PC-3 (cell line): ENCODE measurements around the gene EFCAB9. TPM values are rescaled to one million over a fixed set of nuclear protein-coding genes. Genes with fewer than 3 reads are reported as not detected.

Experiments
- ATAC-seq: fragments of 200-7000 bp; cut with Tn5 transposase; 2 replicates; pipeline ENCODE4 v1.9.1; 2020; ENCODE audit warnings: mild to moderate bottlenecking, moderate library complexity
- BruUV-seq: library from RNA; stranded (reverse); fragments of 400-500 nt; replicated peaks from 2 replicates; lab custom pipeline; 2021; lab: Mats Ljungman, UMichigan
- CTCF ChIA-PET: fragments of 300-600 bp; sonication (Branson Sonifier 250); formaldehyde crosslinking; loops from one replicate; lab custom pipeline; 2022; ENCODE audit warnings: antibody characterized with exemption; lab: Charles Lee
- POLR2A ChIA-PET: fragments of 300-600 bp; sonication (Branson Sonifier 250); formaldehyde crosslinking; loops from one replicate; lab custom pipeline; 2022; ENCODE audit warnings: antibody characterized with exemption; ENCODE audit not compliant: unreplicated experiment; lab: Charles Lee
- DNase-seq: peaks from one replicate; pipeline ENCODE4 v3.0.0-alpha.2; 2015
- H2AFZ ChIP-seq: fragments of 300-600 bp; sonication (generic); 2 replicates; pipeline ENCODE4 v1.6.0; 2016; ENCODE audit warnings: antibody characterized with exemption, low read length
- H3F3A ChIP-seq: fragments of 300-600 bp; sonication (generic); one replicate; pipeline ENCODE4 v1.6.0; 2017; ENCODE audit warnings: antibody characterized with exemption, low read length, control low read depth, mild to moderate bottlenecking; ENCODE audit not compliant: unreplicated experiment
- H3K27ac ChIP-seq: fragments of 300-600 bp; sonication (generic); 2 replicates; pipeline ENCODE4 v1.5.1; 2016; ENCODE audit warnings: mild to moderate bottlenecking, low read length
- H3K27me3 ChIP-seq: fragments of 300-600 bp; sonication (generic); 2 replicates; pipeline ENCODE4 v1.6.1; 2016; ENCODE audit warnings: low read length, mixed read lengths
- H3K36me3 ChIP-seq: fragments of 300-600 bp; sonication (generic); 2 replicates; pipeline ENCODE4 v1.6.1; 2016; ENCODE audit warnings: low read depth, mixed run types, low read length, mixed read lengths
- H3K4me1 ChIP-seq: fragments of 300-600 bp; sonication (generic); 2 replicates; pipeline ENCODE4 v1.5.1; 2016; ENCODE audit warnings: low read length; ENCODE audit not compliant: insufficient read depth
- H3K4me2 ChIP-seq: fragments of 300-600 bp; sonication (generic); 2 replicates; pipeline ENCODE4 v1.6.0; 2016; ENCODE audit warnings: low read length
- H3K4me3 ChIP-seq: fragments of 300-600 bp; sonication (generic); 2 replicates; pipeline ENCODE4 v1.5.1; 2016; ENCODE audit warnings: mild to moderate bottlenecking, low read length, mixed read lengths
- H3K79me2 ChIP-seq: fragments of 300-600 bp; sonication (generic); 2 replicates; pipeline ENCODE4 v1.6.1; 2017; ENCODE audit warnings: low read length, mixed read lengths
- H3K9ac ChIP-seq: fragments of 300-600 bp; sonication (generic); 2 replicates; pipeline ENCODE4 v1.6.0; 2016; ENCODE audit warnings: mild to moderate bottlenecking, low read length
- H3K9me2 ChIP-seq: fragments of 300-600 bp; sonication (generic); replicated peaks from 2 replicates; pipeline ENCODE4 v1.6.1; 2016; ENCODE audit warnings: mixed run types, low read length, mixed read lengths
- H3K9me3 ChIP-seq: fragments of 300-600 bp; sonication (generic); 2 replicates; pipeline ENCODE4 v1.6.1; 2016; ENCODE audit warnings: low read length, mixed read lengths
- H4K20me1 ChIP-seq: fragments of 300-600 bp; sonication (generic); 2 replicates; pipeline ENCODE4 v1.6.1; 2016; ENCODE audit warnings: low read length, mixed read lengths
- EZH2 ChIP-seq: fragments of 300-600 bp; sonication (generic); IDR thresholded peaks from one replicate; pipeline ENCODE4 v1.6.1; 2017; ENCODE audit warnings: antibody characterized with exemption, mild to moderate bottlenecking, low read length; ENCODE audit not compliant: unreplicated experiment
- EZH2phosphoT487 ChIP-seq: fragments of 300-600 bp; sonication (generic); IDR thresholded peaks from 2 replicates; pipeline ENCODE4 v1.6.1; 2018; ENCODE audit warnings: mild to moderate bottlenecking, antibody characterized with exemption, low read length, borderline replicate concordance
- intact Hi-C: fragments of 100-400 bp; cut with micrococcal nuclease; formaldehyde crosslinking; loops from 2 replicates; pipeline ENCODE4 v1.9.0; 2023
- total RNA-seq: library from RNA; depleted of rRNA; stranded (reverse); fragments of >200 nt; gene quantifications from 2 replicates; pipeline ENCODE4 v1.2.3, GENCODE V29; 2014
- TF ChIP-seq, protein P1 (sequence below): fragments of 300-600 bp; sonication (generic); conservative IDR thresholded peaks from 2 replicates; pipeline ENCODE4 v1.5.1; 2017; ENCODE audit warnings: antibody characterized with exemption, low read depth, mild to moderate bottlenecking, low read length

EFCAB9 gene
- total RNA-seq, 1 experiment from 2014 or later: not detected

- Histone ChIP-seq H3K9me3 (no peaks in the 10 kb centered on the region), H3K79me2 (no peaks in the 10 kb centered on the region), H3K4me1 (no peaks in the 10 kb centered on the region), H3K27ac (no peak overlapping the region), H3K4me2 (no peak overlapping the region), H3F3A (no peaks in the 10 kb centered on the region), H2AFZ (no peak overlapping the region), H4K20me1 (no peaks in the 10 kb centered on the region), H3K27me3 (no peaks in the 10 kb centered on the region), H3K9me2 (no peaks in the 10 kb centered on the region), H3K4me3 (no peak overlapping the region), H3K9ac (no peak overlapping the region), H3K36me3 (peaks cover 13% of the 10 kb centered on the region; the same call in 1 of the 2 replicates)
- intact Hi-C loops: no loop called here
- no peak for ATAC-seq
- CTCF ChIA-PET: no interaction called here
- TF ChIP-seq EZH2: no peak
- TF ChIP-seq, protein P1, sequence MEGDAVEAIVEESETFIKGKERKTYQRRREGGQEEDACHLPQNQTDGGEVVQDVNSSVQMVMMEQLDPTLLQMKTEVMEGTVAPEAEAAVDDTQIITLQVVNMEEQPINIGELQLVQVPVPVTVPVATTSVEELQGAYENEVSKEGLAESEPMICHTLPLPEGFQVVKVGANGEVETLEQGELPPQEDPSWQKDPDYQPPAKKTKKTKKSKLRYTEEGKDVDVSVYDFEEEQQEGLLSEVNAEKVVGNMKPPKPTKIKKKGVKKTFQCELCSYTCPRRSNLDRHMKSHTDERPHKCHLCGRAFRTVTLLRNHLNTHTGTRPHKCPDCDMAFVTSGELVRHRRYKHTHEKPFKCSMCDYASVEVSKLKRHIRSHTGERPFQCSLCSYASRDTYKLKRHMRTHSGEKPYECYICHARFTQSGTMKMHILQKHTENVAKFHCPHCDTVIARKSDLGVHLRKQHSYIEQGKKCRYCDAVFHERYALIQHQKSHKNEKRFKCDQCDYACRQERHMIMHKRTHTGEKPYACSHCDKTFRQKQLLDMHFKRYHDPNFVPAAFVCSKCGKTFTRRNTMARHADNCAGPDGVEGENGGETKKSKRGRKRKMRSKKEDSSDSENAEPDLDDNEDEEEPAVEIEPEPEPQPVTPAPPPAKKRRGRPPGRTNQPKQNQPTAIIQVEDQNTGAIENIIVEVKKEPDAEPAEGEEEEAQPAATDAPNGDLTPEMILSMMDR: no peak
- TF ChIP-seq EZH2phosphoT487: no peak
- POLR2A ChIA-PET: no interaction called here
- BruUV-seq: no TSS peak
- DNase-seq: no peak
These were observed 17.7 kb downstream of the EFCAB9 start for GRCh38 chr5:172211676-172212075.

DNA sequence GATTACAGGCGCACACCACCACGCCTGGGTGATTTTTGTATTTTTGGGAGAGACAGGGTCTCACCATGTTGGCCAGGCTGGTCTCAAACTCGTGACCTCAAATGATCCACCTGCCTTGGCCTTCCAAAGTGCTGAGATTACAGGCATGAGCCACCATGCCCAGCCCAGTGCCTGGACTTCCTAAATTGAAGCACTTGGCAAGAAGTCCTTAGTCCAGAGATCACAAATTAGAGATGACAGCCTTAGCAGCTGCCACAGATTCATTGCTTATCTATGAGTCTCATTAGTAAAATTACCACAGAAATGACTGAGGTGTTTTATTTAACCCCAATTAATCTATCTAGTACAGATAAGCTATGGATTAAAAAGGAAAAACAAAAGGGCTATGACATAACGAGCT is 19.2 kb downstream of the EFCAB9 start:
- TF ChIP-seq EZH2phosphoT487: no peak
- TF ChIP-seq, protein P1: no peak
- TF ChIP-seq EZH2: no peak
- H3F3A ChIP-seq: no peaks in the 10 kb centered on the region
- no peaks in the 10 kb centered on the region for H3K79me2 ChIP-seq
- H3K27ac ChIP-seq: no peak overlapping the region
- no peak overlapping the region for H3K4me2 ChIP-seq
- H3K4me3 ChIP-seq: no peak overlapping the region
- no peaks in the 10 kb centered on the region for H4K20me1 ChIP-seq
- ATAC-seq: no peak
- H3K9ac ChIP-seq: no peak overlapping the region
- H3K27me3 ChIP-seq: no peaks in the 10 kb centered on the region
- BruUV-seq: no TSS peak
- ChIA-PET CTCF (no interaction called here), POLR2A (no interaction called here)
- no peaks in the 10 kb centered on the region for H3K9me2 ChIP-seq
- H3K9me3 ChIP-seq: no peaks in the 10 kb centered on the region
- H3K36me3 ChIP-seq: peaks cover 17% of the 10 kb centered on the region
- H3K4me1 ChIP-seq: no peaks in the 10 kb centered on the region
- no peak for DNase-seq
- intact Hi-C loops: no loop called here
- no peak overlapping the region for H2AFZ ChIP-seq

DNA sequence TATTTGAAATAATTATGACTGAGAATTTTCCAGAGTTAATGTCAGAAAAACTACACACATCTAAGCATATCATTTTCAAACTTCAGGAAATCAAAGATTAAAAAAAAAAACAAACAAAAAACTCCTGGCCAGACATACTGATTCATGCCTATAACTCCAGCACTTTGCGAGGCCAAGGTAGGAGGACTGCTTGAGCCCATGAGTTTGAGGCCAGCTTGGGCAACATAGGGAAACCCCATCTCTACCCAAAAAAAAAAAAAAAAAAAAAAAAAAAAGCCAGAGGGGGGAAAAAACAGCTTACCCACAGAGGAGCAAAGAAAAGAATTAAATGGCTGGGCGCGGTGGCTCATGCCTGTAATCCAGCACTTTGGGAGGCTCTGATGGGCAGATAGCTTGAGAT is 22.4 kb downstream of the EFCAB9 start:
- H3K79me2 ChIP-seq: no peaks in the 10 kb centered on the region
- no peaks in the 10 kb centered on the region for H3K27me3 ChIP-seq
- no peaks in the 10 kb centered on the region for H3F3A ChIP-seq
- no peak overlapping the region for H3K4me3 ChIP-seq
- BruUV-seq: no TSS peak
- intact Hi-C loops: no loop called here
- H4K20me1 ChIP-seq: no peaks in the 10 kb centered on the region
- H3K27ac ChIP-seq: no peak overlapping the region
- H3K4me2 ChIP-seq: no peak overlapping the region
- H3K36me3 ChIP-seq: peaks cover 18% of the 10 kb centered on the region
- no peaks in the 10 kb centered on the region for H3K9me3 ChIP-seq
- TF ChIP-seq, protein P1: no peak
- TF ChIP-seq EZH2: no peak
- TF ChIP-seq EZH2phosphoT487: no peak
- ChIA-PET POLR2A (no interaction called here), CTCF (no interaction called here)
- no peak for ATAC-seq
- H3K9me2 ChIP-seq: no peaks in the 10 kb centered on the region
- no peak for DNase-seq
- no peak overlapping the region for H2AFZ ChIP-seq
- no peaks in the 10 kb centered on the region for H3K4me1 ChIP-seq
- H3K9ac ChIP-seq: no peak overlapping the region
